NCI-H82 treated with DMSO at 0.1 percent for 48 hours (cell line): ENCODE measurements around the gene CLEC5A.
"Not testable (repeated sequence)": the region's sequence is repeated elsewhere in the genome, so short reads cannot be mapped to it uniquely, and the experiment has no call there.

Source experiments
- DNase-seq: peaks from one replicate; lab custom pipeline; 2025; ENCODE audit not compliant: unreplicated experiment; lab: John Stamatoyannopoulos, UW

Gene CLEC5A

GRCh38 chr7:141946796-141947195 lies at the start of gene CLEC5A:
Gene CLEC5A, minus strand, starts transcription at chr7:141946974. Its CDS starts 682 bp downstream, at chr7:141946292.
- no peak for DNase-seq

- DNase-seq, result no peak
Measured at GRCh38 chr7:141993354-141993753, 46.6 kb upstream of the CLEC5A start.

DNA sequence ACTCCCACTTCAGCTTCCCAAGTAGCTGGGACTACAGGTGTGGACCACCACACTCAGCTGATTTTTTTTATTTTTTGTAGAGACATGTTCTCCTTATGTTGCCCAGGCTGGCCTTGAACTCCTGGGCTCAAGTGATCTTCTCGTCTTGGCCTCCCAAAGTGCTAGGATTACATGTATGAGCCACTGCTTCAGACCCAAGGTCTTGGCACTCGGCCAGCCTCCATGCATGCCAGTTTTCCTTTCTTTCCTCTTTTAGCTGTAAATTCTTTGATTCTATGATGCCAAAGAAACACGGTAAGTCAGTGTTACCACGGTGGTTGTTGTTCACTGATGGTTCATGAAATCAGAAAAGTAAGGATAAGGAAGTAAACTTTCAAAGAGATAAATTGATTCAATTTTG lies 45.9 kb upstream of the CLEC5A start:
- no peak for DNase-seq

DNA sequence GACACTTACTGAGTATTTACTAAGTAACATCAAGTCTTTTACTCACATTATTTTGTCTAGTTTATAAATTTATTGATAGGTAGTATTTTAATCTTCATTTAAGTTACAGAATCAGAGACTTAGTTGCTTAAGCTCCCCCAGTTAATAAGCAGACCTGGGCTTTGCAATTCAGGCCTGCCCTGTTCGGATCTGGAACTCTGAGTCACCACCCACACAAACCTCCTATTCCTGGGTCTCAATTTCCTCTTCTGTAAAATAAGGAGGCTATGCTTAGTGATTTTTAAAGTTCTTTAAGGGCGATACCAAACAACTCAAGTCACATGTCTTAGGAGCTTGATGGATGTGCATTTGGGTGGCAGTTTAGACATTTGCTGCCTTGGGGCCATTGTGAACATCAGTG lies 45.4 kb upstream of the CLEC5A start:
- DNase-seq, result no peak

DNA sequence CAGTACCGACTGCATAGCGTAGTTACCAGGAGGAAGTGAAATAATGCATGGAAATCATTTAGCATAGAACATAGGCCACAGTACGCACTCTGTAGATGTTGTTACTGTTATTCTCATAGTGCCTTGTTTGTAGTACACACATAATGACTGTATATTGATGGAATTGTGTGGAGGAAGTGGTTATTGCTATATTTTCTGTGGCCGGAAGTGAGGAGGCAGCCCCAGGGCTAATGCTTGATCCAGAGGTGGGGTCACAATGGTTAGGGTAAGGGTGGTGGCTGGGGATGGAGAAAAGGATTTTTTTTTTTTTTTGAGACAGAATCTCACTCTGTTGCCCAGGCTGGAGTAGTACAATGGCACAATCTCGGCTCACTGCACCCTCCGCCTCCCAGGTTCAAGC lies 44.4 kb upstream of the CLEC5A start:
- DNase-seq, result no peak

DNA sequence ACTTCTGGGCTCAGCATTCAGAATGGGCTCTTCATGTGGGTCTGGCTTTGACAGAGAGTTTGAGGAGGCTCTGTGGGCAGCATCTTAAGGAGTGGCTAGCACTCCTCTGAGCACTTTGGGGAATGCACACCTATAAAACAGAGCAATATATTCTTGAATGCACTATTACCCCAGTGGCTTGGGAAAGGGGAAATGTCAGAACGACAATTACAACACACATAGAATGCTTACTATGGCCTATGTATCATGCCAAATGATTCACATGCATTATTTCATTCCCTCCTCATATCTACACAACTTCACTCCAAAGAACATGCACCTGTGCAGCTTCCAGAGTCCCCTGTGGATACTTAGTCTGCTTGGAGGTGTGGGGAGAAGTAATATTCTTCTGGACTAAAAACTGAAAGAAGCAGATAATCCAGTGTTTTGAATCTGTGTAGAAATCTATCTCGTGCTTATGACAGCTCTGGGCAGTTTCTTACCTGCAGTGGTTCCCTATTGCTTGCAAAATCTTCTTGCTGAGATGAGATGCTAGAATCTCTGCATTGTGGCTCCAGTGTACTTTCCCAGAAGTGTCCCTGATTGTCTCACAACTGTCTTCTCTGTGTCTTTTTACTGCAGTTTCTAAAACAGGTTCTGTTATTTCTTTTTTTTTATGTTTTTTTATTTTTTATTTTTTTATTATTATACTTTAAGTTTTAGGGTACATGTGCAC lies 43.4 kb upstream of the CLEC5A start:
- no peak for DNase-seq

DNA sequence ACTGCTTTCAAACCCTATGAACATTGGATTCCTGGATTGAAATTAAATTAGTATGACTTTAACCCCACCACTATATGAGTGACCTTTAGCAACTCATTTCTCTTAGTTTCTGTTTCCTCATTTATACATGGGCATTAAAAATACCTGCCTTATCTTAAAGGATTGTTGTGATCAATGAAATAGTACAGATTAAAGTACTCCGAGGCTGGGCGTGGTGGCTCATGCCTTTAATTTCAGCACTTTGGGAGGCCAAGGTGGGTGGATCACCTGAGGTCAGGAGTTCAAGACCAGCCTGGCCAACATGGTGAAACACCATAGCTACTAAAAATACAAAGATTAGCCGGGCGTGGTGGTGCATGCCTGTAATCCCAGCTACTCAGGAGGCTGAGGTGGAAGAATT lies 41.0 kb upstream of the CLEC5A start:
- not testable (repeated sequence) for DNase-seq

GRCh38 chr7:141986923-141987322 lies 40.1 kb upstream of the CLEC5A start:
- DNase-seq, result no peak

DNA sequence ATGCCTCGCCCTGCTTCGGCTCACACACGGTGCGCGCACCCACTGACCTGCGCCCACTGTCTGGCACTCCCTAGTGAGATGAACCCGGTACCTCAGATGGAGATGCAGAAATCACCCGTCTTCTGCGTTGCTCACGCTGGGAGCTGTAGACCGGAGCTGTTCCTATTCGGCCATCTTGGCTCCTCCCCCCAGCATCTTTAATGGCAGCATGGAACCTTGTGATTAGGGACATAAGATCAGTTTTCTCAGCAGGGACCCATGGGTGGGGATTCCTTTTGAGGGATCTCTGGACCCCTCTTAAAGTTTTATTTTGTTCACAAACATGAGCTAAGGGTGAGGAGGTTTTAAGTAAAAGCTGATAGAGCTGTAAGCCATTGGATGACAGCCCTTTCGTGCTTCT lies 39.2 kb upstream of the CLEC5A start:
- DNase-seq, result not testable (repeated sequence)

GRCh38 chr7:141979568-141979967 lies 32.8 kb upstream of the CLEC5A start:
- DNase-seq, result no peak

DNA sequence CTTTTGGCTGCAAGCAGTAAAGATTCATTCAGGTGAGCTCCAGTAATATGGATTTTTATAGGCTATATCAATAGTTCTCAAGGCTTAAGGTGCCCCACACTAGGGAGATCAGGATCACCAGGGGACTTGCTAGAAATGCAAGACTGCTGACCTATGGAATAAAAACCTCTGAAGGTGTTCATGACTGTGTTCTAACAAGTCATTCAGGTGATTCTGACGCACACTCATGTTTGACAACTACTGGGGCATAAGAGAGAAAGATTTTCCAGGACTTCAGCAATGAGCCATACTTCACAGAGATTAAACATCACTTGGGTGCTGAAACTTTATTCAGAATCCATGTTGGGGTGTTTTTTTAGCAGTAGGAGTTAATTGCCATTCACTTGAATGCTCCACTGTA lies 31.6 kb upstream of the CLEC5A start:
- DNase-seq, result no peak

DNA sequence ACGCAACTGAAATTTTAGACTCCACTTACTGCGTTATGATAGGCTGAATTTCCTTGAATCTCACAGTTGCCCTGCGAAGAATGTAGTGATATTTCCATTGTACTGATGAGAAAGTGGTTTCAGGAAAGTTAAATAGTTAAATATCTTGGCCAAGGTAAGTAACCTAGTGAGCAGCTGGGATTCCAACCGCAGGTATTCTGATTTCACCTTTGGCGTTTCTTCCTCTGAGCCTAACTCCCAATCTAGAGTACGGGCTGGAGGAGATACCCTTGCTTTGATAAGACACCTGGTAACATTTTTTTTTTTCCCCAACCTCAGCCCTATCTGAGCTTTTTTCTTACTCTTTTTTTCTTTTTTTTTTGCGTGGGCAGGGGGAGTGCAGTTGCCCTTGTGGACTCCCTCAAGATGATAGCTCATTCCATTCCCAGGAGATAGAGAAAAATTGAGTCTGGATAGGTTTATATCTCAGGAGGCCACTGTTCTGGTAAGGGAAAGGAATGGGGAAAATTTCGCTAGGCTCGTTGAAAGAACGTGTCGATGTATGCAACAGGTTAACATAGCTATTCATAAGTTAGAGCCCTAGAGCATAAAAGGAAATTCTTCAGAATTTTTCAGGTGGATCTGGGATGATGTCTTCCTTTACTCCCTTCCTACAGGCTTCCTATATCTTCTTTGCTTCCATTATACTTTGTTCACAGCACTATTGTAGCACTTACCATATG lies 29.9 kb upstream of the CLEC5A start:
- DNase-seq, result no peak

DNA sequence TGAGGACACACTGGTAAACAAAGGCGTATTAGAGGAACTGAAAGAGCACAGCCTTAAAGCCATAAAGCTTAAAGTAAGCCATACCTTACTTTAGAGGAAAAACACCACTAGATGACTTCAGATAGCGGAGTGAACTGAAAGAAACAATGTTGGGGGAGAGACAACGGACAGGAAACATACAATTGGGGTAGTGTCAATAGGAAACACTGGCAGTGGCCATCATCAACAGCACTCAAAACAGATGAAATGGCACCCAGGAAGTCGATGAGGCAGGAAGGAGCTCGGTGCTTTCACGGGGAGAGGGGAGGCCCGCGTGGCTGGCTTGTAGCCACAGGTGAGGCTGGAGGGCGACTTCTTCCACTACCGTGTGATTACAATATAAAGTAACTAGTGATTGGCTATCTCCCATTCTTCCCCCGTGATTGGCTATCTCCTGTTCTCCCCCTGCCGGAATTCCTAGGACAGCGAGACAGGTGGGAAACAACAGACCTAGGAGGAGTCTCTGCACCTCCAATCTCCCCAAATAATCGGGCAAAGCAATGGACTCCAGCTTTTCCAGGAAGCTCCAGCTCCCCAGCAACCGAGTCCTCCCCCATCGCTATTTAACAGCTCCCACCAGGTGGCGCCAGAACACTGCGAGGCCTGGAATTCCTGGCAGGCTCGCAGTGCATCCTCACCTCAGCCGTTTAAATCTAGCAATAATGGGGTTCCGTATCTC lies 29.2 kb upstream of the CLEC5A start:
- peak; percentile 8 for DNase-seq

- no peak for DNase-seq
Measured at GRCh38 chr7:141974831-141975230, 28.1 kb upstream of the CLEC5A start.

DNA sequence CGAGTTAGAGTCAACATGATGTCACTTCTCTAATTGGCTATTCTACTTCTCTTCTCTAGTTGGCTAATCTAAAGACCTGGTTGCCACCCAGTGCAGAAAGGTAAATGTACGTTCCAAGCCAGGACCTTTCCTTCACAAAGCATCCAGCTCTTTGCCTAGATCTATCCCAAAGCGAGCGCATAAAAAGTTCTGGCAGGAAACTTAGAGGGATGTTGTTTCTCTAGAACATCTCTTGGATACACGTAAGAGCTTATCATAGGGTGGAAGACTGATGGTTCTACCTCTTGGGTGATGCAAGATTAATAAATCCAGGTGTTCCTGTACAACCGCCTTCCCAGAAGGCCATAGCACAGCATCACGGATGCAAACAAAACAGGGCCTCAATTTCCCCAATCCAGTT lies 26.9 kb upstream of the CLEC5A start, which contains the start of gene TAS2R38:
Gene TAS2R38, minus strand, starts transcription at position 101 of the 400 bp plus-strand sequence. Its CDS starts 84 bp downstream, at position 17.
- no peak for DNase-seq

DNA sequence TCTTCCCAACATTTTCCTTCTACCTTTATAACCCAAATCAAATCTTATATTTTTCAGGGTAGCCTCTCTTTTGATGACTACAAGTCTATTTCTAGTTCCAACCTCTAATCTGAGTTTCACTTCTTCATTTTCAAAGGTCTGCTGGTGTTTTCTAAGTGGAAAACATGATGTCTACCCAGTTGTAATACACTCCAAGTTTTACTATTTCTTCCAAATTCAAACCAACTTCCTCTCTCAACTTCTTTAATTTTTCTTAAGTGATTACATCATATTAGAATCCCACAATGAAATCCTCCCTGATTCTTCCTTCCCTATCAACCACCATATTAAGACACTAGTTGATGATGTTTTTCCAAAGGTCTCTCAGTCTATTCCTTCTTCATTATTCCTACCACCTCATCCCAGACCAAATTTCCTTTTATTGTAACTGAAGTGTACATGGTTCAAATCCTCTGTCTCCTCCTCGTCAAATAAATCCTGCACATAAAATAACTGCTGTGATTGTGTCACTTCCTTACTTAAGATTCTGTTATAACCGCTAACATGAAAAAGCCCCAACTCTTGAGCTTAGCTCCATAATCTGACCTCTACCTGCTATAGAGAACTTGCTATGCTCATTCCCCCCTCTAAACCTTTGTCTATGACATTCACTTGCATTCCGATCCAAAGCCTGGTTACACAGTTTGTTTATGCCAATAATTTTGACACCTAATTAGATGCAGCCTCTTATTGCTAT lies 14.1 kb upstream of the CLEC5A start:
- no peak for DNase-seq

DNA sequence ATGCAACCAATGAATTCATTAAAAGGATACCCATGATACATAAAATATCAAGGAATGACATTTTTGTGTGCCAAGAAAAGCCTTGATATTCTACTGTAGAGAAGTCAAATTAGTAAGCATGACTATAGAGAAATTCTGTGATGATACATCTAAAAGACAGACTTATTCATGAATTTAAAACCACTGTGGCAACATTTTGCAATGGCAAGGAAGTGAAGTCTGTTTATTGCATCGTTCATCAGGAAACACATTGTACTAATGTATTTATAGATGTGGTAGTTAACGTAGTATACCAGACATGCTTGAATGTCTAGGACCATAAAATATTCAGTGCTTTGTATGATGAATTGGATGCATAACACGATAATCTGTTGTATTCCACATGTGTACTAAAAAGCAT lies 9.3 kb upstream of the CLEC5A start:
- DNase-seq, result no peak

DNA sequence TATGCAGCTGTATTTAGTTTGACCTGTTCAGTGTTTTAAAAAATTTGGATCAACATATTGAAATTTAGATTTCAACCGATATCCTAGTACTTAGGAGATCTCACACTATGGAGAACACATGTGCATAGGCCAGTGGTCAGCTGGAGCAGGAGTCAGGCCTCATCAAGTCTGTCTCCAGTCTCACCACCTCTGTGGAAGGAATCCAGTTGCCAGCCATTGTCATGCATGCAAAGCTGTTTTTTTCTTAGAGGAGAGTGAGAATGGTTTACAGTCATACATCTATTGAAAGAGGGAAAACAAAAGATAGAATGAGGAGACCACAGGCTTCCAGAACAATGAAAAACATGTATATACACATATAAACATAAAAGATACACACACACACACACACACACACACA lies 7.6 kb upstream of the CLEC5A start:
- DNase-seq, result no peak

DNA sequence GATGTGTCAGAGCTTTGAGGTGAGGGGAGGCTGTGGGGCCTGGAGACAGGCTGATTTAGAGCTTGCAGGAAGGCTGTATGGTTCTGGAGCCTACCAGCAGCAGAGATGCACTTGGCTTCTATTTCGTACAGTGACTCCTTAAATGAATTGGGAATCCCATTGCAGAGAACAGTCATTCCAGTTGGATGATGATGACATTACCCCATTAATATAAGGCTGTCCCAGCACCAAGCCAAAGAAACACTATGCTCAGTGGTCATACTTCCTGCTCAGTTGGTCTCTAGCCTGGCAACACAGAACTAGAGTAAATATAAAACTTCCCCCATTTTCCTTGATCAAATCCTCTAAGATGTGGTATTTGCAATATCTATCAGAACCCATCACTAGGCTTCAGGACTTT lies 5.7 kb upstream of the CLEC5A start:
- no peak for DNase-seq

DNA sequence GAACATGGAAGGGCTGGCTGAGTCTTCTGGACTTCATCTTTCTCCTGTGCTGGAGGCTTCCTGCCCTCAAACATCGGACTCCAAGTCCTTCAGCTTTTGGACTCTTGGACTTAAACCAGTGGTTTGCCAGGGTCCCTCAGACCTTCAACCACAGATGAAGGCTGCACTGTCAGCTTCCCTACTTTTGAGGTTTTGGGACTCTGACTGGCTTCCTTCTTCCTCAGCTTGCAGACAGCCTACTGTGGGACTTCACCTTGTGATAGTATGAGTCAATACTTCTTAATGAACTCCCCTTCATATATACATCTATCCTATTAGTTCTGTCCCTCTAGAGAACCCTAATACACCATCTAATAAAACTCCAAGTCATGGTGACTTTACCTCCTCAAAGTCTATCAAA lies 4.0 kb upstream of the CLEC5A start:
- no peak for DNase-seq

DNA sequence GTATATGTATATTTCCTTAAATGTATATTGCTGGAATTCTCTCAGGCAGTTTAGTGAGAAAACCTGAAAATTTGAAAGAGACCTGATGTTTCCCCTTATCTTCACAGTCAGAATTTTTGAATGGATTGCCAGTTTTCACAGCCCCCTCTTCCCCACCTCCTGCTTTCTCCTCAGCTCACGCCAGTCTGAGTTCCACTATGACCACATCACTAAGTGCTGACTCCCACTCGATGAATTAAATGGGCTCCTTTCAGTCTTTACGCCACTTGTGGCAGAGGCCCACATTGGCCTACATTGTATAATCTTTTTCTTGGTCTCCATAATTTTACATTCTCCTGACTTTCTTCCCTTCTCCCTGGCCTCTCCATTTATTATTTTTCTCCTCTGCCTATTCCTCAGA lies 3.1 kb upstream of the CLEC5A start:
- no peak for DNase-seq
